HepG2 (cell line): ENCODE results near the gene CD48. TPM values are rescaled to one million over a fixed set of nuclear protein-coding genes. Genes with fewer than 3 reads are reported as not detected.

Experiments
- ATAC-seq: fragments of 200-7000 bp; cut with Tn5 transposase; 3 replicates; pipeline ENCODE4 v1.9.1; 2020; ENCODE audit warnings: mild to moderate bottlenecking, moderate library complexity
- BruUV-seq: library from RNA; stranded (reverse); fragments of 400-500 nt; replicated peaks from 2 replicates; lab custom pipeline; 2021; lab: Mats Ljungman, UMichigan
- CTCF ChIA-PET: fragments of 300-600 bp; formaldehyde crosslinking; extraction: SDS; loops from one replicate; lab custom pipeline; 2021; ENCODE audit warnings: low total read pairs, inconsistent platforms, low intra/inter-chr PET ratio; lab: Yijun Ruan, JAX
- POLR2A ChIA-PET: fragments of 350-600 bp; sonication (Branson Sonifier 250); formaldehyde crosslinking; loops from one replicate; lab custom pipeline; 2020; ENCODE audit warnings: antibody characterized with exemption, inconsistent platforms; lab: Yijun Ruan, JAX
- DNase-seq: peaks from one replicate; pipeline ENCODE4 v3.0.0-alpha.2; 2015; ENCODE audit warnings: low spot score
- FAIRE-seq: peaks from 3 replicates; lab custom pipeline; 2011; peaks lifted over from hg19 to GRCh38; lab: Jason Lieb, UNC
- H2AFZ ChIP-seq: one replicate; pipeline ENCODE4 v1.6.1; 2011; ENCODE audit warnings: low read length, inconsistent platforms
- H3K27ac ChIP-seq: fragments of 300-600 bp; 3 replicates; pipeline ENCODE4 v1.8.0; 2011; ENCODE audit warnings: mixed run types, mild to moderate bottlenecking, mixed read lengths, low read length, inconsistent platforms; ENCODE audit not compliant: insufficient read depth; ENCODE audit errors: extremely low read length
- H3K27me3 ChIP-seq, 2 experiments: fragments of 200-600 bp in 1 of 2; 2 replicates in 1 of 2; 3 replicates in 1 of 2; pipeline versions ENCODE4 v1.6.0 to v1.8.0; 2011; ENCODE audit warnings: low read length in 2 of 2, mild to moderate bottlenecking in 2 of 2, moderate library complexity in 2 of 2, inconsistent platforms in 1 of 2; ENCODE audit not compliant: insufficient read depth in 2 of 2, control insufficient read depth in 1 of 2
- H3K36me3 ChIP-seq, 2 experiments: fragments of 200-600 bp in 1 of 2; replicated peaks in 1 of 2; 2 replicates in 1 of 2; 3 replicates in 1 of 2; pipeline versions ENCODE4 v1.5.1 to v1.8.0; 2011; ENCODE audit warnings: low read length in 2 of 2, inconsistent platforms in 1 of 2; ENCODE audit not compliant: insufficient read depth in 2 of 2, control insufficient read depth in 1 of 2
- H3K4me1 ChIP-seq: 2 replicates; pipeline ENCODE4 v1.5.1; 2012; ENCODE audit warnings: low read length, inconsistent platforms; ENCODE audit not compliant: insufficient read depth
- H3K4me2 ChIP-seq: 2 replicates; pipeline ENCODE4 v1.6.0; 2011; ENCODE audit warnings: low read depth, low read length, inconsistent platforms
- H3K4me3 ChIP-seq, 3 experiments: fragments of 200-600 bp in 1 of 3; sonication (generic), shearing (Covaris generic) in 1 of 3; replicated peaks in 1 of 3; 2 replicates each; pipeline ENCODE4 v1.5.1; 2011 to 2016; ENCODE audit warnings: low read length in 3 of 3, inconsistent platforms in 2 of 3, low read depth in 2 of 3, mild to moderate bottlenecking in 2 of 3, control low read depth in 1 of 3, mixed read lengths in 1 of 3; ENCODE audit not compliant: insufficient read depth in 1 of 3
- H3K79me2 ChIP-seq: one replicate; pipeline ENCODE4 v1.6.1; 2011; ENCODE audit warnings: low read length, inconsistent platforms; ENCODE audit not compliant: insufficient read depth
- H3K9ac ChIP-seq: 2 replicates; pipeline ENCODE4 v1.6.0; 2011; ENCODE audit warnings: mild to moderate bottlenecking, low read depth, low read length, inconsistent platforms; ENCODE audit not compliant: insufficient read depth
- H3K9me3 ChIP-seq: 2 replicates; pipeline ENCODE4 v1.5.1; 2012; ENCODE audit warnings: mild to moderate bottlenecking, low read length
- H4K20me1 ChIP-seq: 2 replicates; pipeline ENCODE4 v1.6.0; 2011; ENCODE audit warnings: inconsistent platforms, mild to moderate bottlenecking, low read length, moderate library complexity; ENCODE audit not compliant: insufficient read depth
- MEIS2 ChIP-seq: sonication (generic); formaldehyde crosslinking; IDR thresholded peaks from 2 replicates; pipeline ENCODE4 v1.9.0; 2021; ENCODE audit warnings: mild to moderate bottlenecking, missing genetic modification reagents
- SNAPC2 ChIP-seq: sonication (generic); formaldehyde crosslinking; IDR thresholded peaks from 2 replicates; pipeline ENCODE4 v1.8.1; 2022; ENCODE audit warnings: mild to moderate bottlenecking, missing genetic modification reagents
- SOX6 ChIP-seq, 2 experiments: fragments of 450-650 bp in 1 of 2; sonication (generic) in 1 of 2; formaldehyde crosslinking in 1 of 2; IDR thresholded peaks; 2 replicates each; pipeline versions ENCODE4 v1.4.0 to v1.6.1; 2017 to 2020; ENCODE audit warnings: antibody characterized with exemption in 1 of 2, mild to moderate bottlenecking in 1 of 2, missing genetic modification reagents in 1 of 2
- SUZ12 ChIP-seq: fragments of 150-350 bp; IDR thresholded peaks from 2 replicates; pipeline ENCODE4 v1.6.1; 2014; ENCODE audit warnings: low read depth, low read length
- SYNCRIP ChIP-seq: fragments of 200-400 bp; formaldehyde crosslinking; IDR thresholded peaks from 2 replicates; pipeline ENCODE4 v1.6.1; 2018; ENCODE audit warnings: mild to moderate bottlenecking, low read depth, low read length; ENCODE audit not compliant: insufficient read depth
- U2AF2 ChIP-seq: fragments of 200-400 bp; formaldehyde crosslinking; IDR thresholded peaks from 2 replicates; pipeline ENCODE4 v1.6.1; 2017; ENCODE audit warnings: low read depth, mild to moderate bottlenecking, low read length
- ZNF274 ChIP-seq: sonication (generic); formaldehyde crosslinking; IDR thresholded peaks from 2 replicates; pipeline ENCODE4 v1.5.1; 2020; ENCODE audit warnings: mild to moderate bottlenecking, missing genetic modification reagents
- ZNF446 ChIP-seq: sonication (generic); formaldehyde crosslinking; IDR thresholded peaks from 2 replicates; pipeline ENCODE4 v1.5.0; 2020; ENCODE audit warnings: mild to moderate bottlenecking, missing genetic modification reagents
- in situ Hi-C: cut with HindIII; loops from 2 replicates; pipeline ENCODE4 v1.10.0; 2017; ENCODE audit warnings: low pct_unique_long_range_greater_than_20kb; ENCODE audit not compliant: extremely low pct_ligation_motif_present
- intact Hi-C: fragments of 100-400 bp; cut with micrococcal nuclease; formaldehyde crosslinking; loops from one replicate; pipeline ENCODE4 v1.10.0; 2022; ENCODE audit not compliant: unreplicated experiment
- polyA plus RNA-seq, 8 experiments: library from polyadenylated mRNA; depleted of rRNA in 3 of 8; stranded (reverse) in 7 of 8; unstranded in 1 of 8; fragments of >200 nt; fragmentation: Illumina TruSeq in 4 of 8; extraction: Trizol in 4 of 8; gene quantifications; 2 replicates each; pipeline versions ENCODE4 v1.2.1 to v1.2.3, GENCODE V29; 2011 to 2016; ENCODE audit warnings: low read depth in 4 of 8, missing spikeins in 1 of 8, mixed read lengths in 1 of 8; ENCODE audit not compliant: insufficient read depth in 1 of 8
- total RNA-seq, 5 experiments: library from RNA; depleted of rRNA; stranded (reverse); fragments of >200 nt; fragmentation: Illumina TruSeq; extraction: Trizol; gene quantifications; 2 replicates each; pipeline ENCODE4 v1.2.3, GENCODE V29; 2016; ENCODE audit warnings: low read depth in 1 of 5
- TF ChIP-seq, protein P1 (sequence below): sonication (generic); formaldehyde crosslinking; IDR thresholded peaks from 2 replicates; pipeline ENCODE4 v1.4.0; 2020; ENCODE audit warnings: mild to moderate bottlenecking, missing genetic modification reagents, borderline replicate concordance
- TF ChIP-seq, protein P2 (sequence below): sonication (generic); formaldehyde crosslinking; IDR thresholded peaks from 2 replicates; pipeline ENCODE4 v1.5.0; 2020; ENCODE audit warnings: mild to moderate bottlenecking, missing genetic modification reagents, moderate library complexity
- TF ChIP-seq, protein P3 (sequence below): sonication (generic); formaldehyde crosslinking; IDR thresholded peaks from 2 replicates; pipeline ENCODE4 v1.8.0; 2022; ENCODE audit warnings: low read depth, missing genetic modification reagents

CD48 gene
- total and polyA plus RNA-seq, 2 of the 13 experiments (the other 11 are each of a cell fraction or from before 2014, with no cell fraction given): not detected

DNA sequence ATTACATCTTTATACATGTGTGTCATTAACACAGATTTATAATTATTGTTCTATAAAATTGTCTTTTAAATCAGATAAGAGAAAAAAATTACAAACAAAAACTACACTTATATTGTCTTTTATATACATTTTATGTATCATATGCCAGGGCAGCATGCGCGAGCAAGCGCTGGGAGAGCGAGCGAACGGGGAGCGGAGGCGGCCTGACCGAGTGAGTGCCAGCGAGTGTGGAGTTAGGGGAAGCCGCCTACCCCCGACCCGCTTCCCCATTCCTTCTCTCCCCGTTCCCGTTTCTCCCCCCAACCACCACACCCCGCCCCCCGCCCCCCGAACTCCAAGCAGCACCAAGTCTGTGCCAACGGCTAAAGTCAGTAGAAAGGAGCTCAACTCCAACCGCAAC, 41.8 kb downstream of the CD48 start (continued):
- TF ChIP-seq, protein P1, sequence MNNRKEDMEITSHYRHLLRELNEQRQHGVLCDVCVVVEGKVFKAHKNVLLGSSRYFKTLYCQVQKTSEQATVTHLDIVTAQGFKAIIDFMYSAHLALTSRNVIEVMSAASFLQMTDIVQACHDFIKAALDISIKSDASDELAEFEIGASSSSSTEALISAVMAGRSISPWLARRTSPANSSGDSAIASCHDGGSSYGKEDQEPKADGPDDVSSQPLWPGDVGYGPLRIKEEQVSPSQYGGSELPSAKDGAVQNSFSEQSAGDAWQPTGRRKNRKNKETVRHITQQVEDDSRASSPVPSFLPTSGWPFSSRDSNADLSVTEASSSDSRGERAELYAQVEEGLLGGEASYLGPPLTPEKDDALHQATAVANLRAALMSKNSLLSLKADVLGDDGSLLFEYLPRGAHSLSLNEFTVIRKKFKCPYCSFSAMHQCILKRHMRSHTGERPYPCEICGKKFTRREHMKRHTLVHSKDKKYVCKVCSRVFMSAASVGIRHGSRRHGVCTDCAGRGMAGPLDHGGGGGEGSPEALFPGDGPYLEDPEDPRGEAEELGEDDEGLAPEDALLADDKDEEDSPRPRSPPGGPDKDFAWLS (CRISPR knock-in tag): no peak
- no peak for TF ChIP-seq SUZ12
- no peak for TF ChIP-seq ZNF274 (CRISPR knock-in tag)

DNA sequence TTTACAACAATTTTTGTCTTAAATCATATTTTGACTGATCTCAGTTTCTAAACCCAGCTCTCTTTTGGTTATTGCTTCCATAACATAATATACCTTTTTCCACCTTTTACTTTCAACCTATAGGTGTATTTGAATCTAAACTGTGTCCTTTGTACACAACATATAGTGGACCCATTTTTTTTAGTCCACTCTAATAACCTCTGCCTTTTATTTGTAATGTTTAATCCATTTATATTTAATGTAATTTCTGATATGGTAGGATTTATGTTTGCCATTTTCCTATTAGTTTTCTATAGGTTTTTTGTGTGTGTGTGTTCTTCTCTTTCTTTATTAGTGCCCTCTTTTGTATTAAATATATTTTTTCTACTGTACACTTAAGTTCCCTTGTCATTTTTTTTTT, 42.3 kb downstream of the CD48 start:
- Histone ChIP-seq H3K4me3 (no peak overlapping the region), H4K20me1 (no peaks in the 10 kb centered on the region), H3K36me3 (no peaks in the 10 kb centered on the region), H2AFZ (no peak overlapping the region), H3K79me2 (no peaks in the 10 kb centered on the region), H3K9ac (no peak overlapping the region), H3K27me3 (no peaks in the 10 kb centered on the region), H3K4me1 (0 out of 2 replicates have a peak, but pooled peaks cover 8% of the 10 kb centered on the region), H3K9me3 (no peaks in the 10 kb centered on the region), H3K27ac (no peak overlapping the region), H3K4me2 (no peak overlapping the region)
- ATAC-seq (no peak), DNase-seq (no peak), FAIRE-seq (no peak)
- TF ChIP-seq SNAPC2 (CRISPR knock-in tag) (no peak), ZNF446 (CRISPR knock-in tag) (no peak), SYNCRIP (no peak), U2AF2 (no peak), SOX6 (IDR thresholded peaks at IDR 0.05) (no peak), SOX6 (CRISPR knock-in tag; IDR thresholded peaks at IDR 0.05) (no peak), MEIS2 (CRISPR knock-in tag) (no peak)
- TF ChIP-seq, protein P2, sequence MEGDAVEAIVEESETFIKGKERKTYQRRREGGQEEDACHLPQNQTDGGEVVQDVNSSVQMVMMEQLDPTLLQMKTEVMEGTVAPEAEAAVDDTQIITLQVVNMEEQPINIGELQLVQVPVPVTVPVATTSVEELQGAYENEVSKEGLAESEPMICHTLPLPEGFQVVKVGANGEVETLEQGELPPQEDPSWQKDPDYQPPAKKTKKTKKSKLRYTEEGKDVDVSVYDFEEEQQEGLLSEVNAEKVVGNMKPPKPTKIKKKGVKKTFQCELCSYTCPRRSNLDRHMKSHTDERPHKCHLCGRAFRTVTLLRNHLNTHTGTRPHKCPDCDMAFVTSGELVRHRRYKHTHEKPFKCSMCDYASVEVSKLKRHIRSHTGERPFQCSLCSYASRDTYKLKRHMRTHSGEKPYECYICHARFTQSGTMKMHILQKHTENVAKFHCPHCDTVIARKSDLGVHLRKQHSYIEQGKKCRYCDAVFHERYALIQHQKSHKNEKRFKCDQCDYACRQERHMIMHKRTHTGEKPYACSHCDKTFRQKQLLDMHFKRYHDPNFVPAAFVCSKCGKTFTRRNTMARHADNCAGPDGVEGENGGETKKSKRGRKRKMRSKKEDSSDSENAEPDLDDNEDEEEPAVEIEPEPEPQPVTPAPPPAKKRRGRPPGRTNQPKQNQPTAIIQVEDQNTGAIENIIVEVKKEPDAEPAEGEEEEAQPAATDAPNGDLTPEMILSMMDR (CRISPR knock-in tag): no peak
- TF ChIP-seq, protein P3, sequence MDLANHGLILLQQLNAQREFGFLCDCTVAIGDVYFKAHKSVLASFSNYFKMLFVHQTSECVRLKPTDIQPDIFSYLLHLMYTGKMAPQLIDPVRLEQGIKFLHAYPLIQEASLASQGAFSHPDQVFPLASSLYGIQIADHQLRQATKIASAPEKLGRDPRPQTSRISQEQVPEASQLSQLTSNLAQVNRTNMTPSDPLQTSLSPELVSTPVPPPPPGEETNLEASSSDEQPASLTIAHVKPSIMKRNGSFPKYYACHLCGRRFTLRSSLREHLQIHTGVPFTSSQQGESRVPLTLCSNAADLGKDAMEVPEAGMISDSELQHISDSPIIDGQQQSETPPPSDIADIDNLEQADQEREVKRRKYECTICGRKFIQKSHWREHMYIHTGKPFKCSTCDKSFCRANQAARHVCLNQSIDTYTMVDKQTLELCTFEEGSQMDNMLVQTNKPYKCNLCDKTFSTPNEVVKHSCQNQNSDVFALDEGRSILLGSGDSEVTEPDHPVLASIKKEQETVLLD (CRISPR knock-in tag): no peak
- in situ Hi-C loops: no loop called here
- intact Hi-C loops: no loop called here
- ChIA-PET POLR2A (no interaction called here), CTCF (no interaction called here)
- BruUV-seq: no TSS peak
